GM21723 (cell line): Measurements from ENCODE around the gene APLNR.
"Not testable (repeated sequence)": the region's sequence is repeated elsewhere in the genome, so short reads cannot be mapped to it uniquely, and the experiment has no call there.

ENCODE experiments used
- ATAC-seq: cut with Tn5 transposase; IDR thresholded peaks from one replicate; pipeline ENCODE4 v1.9.1; 2021; ENCODE audit warnings: mild to moderate bottlenecking, moderate library complexity; ENCODE audit not compliant: unreplicated experiment

The APLNR gene

DNA sequence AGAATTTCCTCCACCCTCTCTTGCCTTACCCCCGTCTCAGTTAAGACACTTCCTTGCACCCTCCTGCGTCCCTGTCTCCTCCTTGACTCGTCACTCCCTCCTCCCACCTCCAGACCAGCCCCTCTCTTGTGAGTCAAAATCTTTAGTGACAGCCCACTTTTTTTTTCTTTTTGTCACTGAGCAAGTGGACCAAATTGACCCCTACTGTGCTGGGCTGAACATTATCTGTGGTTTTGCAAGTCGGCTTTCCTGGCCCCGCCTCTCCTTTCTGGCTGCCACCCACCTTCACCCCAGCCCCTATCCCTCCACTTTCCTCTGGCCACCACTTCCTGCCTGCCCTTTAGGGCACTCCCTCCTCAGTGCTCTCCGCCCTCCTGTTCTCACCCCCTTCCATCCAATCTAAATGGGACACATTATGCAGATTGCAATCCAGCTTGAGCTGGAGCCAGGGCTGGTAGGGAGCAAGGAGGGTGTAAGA, at the start of gene APLNR:
Gene APLNR, minus strand, starts transcription at position 47 of the 478 bp plus-strand sequence. CDS start 246 bp downstream, outside the sequence.
- ATAC-seq: no peak

DNA sequence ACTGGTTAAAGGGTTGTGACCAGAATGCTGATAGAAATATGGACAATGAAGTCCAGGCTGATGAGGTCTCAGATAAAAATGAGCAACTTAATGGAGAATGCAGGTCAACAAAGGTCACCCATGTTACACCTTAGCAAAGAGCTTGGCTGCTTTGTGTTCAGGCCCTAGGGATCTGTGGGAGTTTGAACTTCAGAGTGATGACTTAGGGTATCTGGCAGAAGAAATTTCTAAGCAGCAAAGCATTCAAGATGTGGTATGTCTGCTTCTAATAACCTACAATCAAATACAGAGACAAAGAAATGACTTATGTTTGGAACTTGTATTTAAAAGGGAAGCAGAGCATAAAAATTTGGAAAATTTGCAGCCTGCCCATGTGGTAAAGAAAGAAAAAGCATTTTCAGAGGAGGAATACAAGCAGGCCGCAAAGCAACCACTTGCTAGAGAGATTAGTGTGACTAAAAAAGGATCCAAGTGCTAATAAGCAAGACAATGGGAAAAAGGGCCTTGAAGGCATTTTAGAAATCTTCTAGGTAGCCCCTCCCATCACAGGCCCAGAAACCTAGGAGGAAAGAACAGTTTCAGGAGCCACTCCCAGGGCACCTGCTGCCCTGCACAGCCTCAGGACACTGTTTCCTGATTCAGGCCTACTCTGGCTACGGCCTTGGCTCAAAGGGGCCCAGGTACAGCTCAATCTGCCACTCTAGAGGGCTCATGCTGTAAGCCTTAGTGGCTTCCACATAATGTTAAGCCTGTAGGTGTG, 46.4 kb upstream of the APLNR start:
- ATAC-seq: no peak

DNA sequence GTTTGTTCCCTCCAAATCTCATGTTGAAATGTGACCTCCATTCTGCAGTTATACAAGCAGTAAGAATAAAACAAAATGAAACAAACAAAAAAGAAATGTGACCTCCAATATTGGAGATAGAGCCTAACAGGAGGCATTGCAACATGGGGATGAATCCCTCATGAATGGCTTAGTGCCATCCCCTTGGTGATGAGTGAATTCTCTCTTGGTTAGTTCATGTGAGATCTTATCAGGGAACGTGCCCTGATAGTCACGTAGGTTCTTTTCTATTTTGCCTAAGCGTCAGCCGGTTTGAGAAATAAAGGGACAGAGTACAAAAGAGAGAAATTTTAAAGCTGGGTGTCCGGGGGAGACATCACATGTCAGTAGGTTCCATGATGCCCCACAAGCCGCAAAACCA, 44.5 kb upstream of the APLNR start:
- not testable (repeated sequence) for ATAC-seq

DNA sequence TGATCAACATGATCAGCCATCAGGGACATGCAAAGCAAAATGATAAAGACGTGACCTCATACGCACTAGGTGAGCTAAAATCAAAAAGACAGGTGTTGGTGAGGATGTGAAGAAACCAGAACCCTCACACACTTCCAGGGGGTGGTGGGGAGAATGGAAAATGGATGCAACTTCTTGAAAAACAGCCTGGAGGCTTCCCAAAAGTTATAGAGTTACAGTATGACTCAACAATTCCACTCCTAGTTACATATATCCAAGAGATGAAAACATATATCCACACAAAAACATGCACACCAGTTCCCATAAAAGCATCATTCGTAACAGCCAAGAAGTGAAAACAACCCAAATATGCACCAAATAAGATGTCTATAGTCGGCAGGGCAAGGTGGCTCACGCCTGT, 42.1 kb upstream of the APLNR start:
- no peak for ATAC-seq

DNA sequence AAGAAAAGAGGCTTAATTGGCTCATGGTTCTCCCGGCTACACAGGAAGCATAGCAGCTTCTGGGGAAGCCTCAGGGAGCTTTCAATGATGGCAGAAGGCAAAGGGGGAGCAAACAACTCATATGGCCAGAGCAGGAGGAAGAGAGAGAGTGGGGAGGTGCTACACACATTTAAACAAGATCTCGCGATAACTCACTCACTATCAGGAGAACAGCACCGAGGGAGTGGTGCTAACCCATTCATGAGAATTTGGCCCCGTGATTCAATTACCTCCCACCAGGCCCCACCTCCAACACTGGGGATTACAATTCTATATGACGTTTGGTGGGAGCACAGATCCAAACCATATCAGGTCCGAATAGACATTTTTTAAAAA, 41.7 kb upstream of the APLNR start:
- ATAC-seq: no peak

DNA sequence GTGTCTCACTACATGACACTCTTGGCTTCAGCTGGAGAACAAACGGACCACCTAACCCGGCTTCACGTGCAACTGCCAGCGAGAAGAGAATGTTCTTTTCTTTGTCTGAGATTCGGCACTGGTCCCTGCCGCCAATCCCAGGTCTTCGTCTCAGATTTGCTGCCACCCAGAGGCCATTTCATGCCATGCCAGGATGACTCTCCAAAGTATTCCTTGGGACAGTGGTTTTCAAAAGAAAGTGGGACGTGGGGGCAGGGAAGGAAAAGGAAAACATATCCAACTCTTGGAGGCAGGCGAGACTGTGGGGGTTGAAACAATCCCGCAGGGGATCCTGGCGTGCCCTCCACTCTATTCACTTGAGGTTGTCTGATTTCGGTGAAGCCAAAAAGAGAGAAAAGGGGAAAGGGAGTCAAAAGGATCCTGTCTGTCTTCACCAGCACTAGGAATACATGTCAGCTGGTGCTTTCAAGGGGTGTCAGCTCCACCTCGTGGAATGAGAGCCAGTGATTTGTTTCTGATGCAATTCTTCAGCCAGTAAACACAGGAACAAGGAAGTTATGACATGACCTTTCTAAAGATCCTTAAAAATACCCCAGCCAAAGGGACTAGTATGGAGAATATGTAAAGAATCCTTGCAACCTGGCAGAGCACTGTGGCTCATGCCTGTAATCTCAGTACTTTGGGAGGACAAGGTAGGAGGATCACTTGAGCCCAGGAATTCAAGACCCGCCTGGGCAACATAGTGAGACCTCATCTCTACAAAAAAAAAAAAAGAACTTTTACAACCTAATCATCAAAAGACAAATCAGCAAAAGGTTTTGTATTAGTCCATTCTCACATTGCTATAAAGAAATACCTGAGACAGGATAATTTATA, 41.0 kb upstream of the APLNR start:
- peak; percentile 65 for ATAC-seq

DNA sequence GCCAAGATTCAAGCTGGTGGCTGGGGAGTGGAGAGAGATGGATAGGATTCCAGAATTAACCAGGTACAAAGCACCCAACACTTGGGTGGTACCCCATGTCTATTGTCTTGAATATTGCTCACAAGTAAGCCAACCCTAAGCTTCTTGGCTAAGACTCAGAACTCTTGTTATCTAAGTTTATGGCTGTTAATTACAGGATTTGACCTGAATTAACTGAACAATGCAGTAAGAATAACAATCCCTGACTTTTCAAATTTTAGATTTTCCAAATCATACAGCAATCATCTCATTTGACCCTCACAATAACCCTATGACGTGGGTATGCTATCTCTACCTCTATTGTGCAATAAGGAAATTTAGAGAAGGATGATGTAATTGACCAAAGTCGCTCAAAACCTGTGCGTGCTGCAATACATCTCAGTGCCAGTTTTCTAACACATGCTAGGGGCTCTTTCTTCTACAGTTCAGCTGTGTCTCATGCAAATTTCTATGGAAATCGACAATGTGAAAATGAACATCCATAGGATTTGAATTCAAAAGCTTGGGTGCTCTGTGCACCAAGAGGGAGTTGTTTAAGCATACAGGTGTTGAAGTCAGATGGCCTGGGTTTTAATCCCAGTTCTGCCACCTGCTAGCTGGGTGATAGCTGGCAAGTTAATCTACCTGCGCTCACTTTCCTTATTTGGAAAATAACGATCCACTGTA, 40.1 kb upstream of the APLNR start:
- no peak for ATAC-seq

DNA sequence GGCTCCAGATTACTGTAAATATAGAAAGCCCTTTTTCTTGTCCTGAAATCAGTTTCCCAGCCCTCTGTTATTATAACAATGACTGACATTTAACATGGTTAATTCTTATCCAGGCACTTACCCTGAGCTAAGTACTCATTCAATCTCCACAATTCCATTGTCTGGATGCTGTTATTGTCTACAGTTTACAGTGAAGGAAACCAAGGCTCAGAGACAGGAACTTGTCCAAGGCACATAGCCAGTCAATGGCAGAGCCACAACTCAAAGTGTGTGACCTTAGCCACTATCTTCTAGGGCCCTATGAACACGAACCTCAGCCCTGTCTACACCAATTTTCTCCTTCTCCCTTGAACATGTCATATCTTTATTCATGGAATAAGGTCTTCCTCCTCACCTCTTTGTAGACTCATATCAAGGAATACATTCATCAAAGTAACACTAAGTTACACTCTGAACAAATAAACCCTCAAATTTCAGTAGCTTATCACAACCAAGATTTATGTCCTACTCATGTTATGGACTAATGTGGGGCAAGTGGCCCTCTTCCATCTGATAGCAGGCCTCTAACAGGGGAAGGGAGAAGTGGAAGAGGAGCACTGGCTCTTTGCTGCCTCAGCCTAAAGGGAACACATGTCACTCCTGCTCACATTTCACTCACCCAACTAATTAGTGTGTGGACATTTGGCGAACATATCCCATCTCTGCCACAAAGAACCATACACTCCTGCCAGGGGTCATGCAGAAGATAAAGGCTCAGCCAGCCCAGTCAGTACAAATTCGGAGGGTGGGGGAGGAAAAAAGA, 39.3 kb upstream of the APLNR start:
- ATAC-seq: no peak

DNA sequence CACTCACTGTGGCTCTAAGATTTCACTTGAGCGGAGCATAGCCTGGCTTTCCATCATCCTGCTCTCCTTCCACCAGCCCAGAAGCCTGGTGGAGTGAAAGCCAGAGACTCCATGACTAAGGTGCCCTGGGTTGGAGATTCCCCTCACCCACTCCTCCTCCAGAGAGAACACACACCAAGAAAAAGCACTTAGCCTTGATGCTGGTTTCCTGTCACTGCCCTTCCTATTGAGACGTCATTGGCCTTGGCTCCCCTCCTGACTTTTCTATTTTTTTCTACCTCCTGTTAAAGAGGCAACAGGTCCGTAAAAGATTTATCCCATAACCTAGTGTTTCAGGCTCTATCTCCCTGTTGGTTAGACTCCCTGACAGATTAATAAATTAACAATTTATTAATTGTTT, 38.5 kb upstream of the APLNR start:
- no peak for ATAC-seq

DNA sequence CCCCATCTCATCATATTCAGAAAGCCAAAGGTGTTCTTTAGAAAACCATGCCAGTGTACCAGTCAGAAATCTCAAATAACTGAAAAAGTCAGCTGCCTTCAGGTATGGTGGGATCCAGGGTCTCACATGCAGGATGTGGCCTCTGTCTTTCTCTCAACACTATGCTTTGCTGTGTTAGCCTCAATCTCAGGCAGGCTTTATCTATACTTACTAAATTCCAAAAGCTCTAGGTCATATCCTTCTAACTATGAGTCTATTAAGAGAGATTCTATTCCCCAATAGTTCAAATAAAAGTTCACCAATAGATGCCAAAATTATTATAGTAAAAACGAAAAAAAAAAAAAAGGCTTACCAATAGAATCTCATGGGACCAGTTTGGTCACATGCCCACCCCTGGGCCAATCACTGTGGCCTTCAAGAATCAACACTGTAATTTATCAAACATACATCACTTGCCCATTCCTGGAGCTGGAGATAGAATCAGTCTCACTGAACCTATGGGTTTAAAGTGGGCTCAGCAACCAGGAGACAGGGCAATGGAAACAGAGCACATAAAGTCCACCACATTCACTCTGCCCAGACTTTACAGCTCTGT, 38.0 kb upstream of the APLNR start:
- no peak for ATAC-seq

DNA sequence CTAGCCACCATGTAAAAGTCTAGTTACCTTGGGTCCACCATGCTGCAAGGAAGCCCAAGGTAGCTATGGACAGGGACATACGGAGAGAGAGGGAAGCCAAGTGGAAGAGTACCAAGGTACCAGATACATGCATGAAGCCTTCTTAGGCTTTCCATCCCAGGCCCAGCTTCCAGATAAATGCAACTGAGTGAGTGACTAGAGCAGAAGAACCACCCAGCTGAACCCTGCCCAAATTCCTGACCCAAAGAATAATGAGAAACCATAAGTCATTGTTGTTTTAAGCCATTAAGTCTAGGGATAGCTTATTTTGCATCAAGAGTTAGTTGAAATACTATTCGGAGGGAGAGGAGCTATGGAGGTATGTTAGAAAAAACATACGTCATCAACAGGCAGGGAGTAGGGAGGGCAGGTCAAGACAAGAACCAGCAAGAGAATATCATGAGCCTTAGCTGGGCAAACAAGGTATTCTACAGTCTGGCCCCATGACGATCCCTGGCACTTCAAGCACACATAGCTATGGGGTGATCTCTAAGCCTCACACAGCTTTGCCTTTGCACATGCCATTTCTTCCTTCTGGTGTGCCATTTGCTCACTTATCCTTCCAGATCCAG, 36.5 kb upstream of the APLNR start:
- ATAC-seq: no peak

DNA sequence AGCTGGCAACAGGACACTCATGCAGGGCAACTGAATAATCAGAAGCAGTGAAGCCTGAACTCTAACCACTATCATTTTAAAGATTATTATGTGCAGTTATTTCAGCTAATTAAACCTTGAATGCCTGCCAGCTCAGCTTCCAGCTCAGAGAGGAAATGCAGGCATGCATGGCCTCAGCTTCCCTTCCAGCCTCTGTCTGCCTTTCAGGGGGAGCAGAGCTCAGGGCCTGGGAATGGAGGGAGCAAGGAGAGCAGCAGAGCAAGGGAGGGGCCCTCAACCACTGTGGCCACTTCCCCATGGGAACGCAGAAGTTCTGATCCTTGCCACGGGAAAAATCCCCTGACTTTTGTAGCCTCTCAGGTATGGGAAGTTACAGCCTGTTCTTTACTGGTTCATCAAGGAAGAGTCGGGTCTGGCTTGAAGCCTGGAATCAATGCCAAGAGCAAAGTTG, 32.5 kb upstream of the APLNR start:
- ATAC-seq: no peak

DNA sequence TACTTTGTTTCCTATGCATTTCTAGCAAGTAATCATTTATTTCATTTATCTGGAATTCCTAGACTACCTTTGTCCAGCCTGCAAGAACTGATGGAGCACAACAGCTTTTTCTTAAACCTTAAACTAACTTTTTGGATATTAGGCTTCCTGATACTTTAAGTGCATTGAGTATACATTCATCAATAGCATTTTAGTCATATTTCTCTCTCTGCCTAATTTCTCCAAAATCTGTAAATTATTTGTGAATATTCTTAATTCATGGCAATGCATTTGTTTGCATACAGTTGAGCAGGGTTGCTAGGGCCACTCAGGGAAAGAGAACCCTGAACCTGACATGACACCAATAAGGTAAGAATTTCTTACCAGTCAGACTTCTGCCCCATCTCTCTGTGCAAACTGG, 29.1 kb upstream of the APLNR start:
- ATAC-seq: no peak

DNA sequence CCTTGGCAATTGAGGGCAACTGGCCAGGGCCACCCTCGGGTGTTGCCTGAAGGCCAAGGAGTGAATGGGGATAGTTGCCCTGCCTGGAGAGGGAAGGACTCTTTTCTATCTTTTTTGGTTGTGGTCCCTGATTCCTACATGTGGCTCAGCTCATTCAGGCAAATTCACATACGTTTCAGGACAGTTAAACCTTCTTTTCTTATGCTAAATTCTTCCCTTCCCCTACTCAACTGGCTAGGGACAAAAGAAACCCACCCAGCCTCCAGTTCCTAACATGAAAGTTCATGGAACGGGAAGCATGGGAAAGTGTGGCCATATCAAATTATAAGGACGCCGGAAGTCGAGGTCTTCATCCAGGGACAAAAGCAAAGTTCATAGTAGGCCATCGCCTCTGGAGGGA, 26.3 kb upstream of the APLNR start:
- no peak for ATAC-seq

DNA sequence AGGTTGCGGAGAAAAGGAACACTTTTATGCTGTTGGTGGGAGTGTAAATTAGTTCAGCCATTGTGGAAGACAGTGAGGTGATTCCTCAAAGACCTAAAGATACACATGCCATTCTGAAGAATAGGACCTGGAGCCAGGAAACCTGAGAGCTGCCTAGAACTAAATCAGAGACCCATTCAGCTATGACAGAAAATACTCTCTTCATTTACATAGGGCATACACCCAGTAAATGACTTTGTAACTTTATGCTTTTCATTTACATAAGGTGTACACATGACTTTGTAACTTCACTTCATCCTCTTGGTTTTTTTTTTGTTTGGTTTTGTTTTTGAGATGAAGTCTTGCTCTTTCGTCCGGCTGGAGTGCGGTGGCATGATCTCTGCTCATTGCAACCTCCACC, 25.1 kb upstream of the APLNR start:
- ATAC-seq: no peak

DNA sequence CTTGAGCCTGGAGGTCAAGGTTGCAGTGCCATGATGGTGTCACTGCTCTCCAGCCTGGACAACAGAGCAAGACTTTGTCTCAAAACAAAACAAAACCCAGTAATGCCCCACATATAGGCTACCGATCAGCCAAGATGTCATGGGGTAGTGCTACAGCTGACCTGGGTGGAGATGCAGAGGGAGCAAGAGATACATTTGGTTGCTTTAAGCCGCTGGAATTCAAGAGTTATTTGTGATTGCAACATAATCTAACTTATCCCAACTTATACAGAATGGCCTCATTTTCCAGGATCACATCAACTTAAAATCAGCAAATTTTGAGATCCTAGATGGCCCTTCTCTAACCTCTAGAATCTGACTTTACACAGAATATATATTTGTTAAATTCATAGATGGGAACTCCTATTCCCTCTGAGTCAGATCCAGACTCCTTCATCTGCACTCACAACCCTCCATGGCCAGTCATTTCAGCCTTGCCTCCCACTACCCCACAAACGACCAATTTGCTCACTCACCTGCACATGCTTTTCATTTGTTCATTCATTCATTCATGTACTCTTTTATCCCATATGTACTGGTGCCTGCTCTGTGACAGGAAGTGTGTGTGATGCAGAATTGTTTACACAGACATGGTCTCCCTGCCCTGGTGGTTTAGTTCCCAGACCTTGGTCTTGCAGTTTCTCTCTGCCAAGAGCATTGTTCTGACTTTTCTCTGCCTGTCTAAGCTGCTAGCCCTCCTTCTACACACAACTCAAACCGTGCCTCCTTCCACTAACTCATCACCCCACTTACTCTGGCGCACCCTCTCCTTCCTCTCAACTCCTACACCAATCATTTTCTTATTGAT, 24.1 kb upstream of the APLNR start:
- no peak for ATAC-seq

DNA sequence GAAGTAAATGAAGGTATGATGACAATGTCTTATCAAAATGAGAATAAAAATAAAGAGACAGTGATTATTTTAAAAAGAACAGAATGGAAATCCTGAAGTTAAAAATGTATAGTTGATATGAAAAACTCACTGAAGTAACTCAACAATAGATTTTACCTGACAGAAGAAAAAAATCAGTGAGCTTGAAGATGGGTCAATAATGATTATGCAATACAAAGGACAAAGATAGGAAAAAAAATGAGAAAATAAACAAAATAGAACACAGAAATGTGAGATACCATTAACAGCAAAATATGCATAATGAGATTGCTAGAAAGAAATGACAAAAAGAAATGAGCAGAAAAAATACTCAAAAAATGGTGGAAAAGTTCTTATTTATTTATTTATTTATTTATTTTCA, 19.1 kb upstream of the APLNR start:
- no peak for ATAC-seq

DNA sequence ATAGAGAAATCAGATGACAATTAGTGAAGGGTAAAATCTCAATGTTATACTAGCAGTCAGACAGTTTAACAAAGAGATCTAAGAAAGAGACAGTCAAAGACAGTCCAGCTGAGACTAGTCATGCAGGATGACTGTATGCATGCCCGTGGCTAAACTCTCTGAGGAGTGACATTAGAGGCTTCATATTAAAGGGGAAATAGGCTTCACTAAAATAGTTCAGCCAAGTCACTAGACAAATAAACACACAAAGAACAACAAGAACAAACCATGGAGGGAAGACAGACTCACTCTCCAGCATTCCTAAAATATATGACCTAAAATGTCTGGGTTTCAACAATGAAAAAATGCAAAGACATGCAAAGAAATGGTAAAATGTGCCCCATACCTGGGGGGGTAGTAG, 18.6 kb upstream of the APLNR start:
- ATAC-seq: no peak

DNA sequence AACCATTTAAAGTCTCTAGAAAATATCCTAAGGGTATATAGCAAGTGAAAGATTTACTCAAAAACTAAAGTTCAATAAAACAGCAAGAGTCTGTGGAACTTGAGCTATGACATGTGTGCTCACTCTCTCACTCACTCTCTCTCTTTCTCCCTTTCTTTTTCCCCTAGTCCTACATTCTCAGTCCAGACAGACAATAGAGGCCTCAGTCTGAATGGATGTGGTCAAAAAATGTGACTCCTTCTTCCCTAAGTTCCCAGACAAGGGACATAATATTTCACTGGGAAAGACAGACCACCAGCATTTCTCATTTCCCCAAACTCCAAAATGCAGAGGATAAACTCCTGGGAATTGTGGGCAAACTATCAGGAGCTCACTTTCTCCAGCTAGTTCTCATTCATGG, 17.6 kb upstream of the APLNR start:
- no peak for ATAC-seq
